T-helper 2 cell treated with Interferon-gamma antibody and Interleukin-4, amounts not matched to agents 100 ng/mL and 5 ng/mL, for 36 hours (primary cell): ENCODE data around the gene CELF4. TPM values are rescaled to one million over a fixed set of nuclear protein-coding genes. Genes with fewer than 3 reads are reported as not detected.
"Not testable (repeated sequence)": the region's sequence is repeated elsewhere in the genome, so short reads cannot be mapped to it uniquely, and the experiment has no call there.

ENCODE experiments used
- intact Hi-C: fragments of 100-400 bp; cut with micrococcal nuclease; formaldehyde crosslinking; loops from one replicate; pipeline ENCODE4 v1.15.1; 2023
- total RNA-seq: library from RNA; stranded (reverse); gene quantifications from 2 replicates; pipeline ENCODE4 v1.2.3, GENCODE V29; 2022

The CELF4 gene
- total RNA-seq, 1 donor from 2014 or later, result not detected

DNA sequence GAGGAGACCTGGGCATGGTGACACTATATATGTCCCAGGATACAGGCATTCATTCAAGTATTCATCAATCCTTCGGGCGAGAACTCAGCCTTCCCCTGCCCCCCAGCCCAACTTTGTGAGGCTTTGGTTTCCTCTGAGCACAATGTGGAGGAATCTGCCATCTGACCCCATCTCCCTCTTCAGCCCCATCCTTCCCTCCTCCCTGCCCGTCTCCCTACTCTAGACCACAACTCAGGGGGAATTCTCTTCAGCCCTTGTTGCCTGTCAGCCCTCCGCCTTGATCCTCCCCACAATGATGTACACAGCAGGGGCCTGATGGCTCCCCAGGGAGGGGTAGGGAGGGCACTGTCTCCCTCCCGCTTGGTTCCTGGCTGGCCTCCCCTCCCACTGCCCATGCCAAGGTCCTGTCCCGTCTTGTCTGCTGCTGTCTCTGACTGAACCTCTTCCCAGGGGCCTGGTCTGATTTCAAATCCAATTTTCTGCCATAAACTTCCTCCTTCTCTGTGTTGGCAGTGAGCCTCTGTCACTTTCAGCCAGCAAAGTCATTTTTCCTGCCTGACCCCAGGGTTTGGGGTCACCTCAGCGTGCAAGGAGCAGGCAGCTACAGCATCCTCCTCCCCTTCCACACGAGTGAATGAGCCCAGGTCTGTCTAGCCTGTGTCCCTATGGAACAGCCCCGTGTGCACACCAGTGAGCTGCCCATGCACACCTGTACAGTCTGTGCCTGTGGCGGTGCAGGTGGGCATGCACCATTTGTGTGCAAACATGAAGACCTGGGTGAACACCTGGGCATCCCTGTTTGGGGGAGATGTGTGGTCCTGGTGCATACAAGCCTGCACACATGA is 197.3 kb downstream of the CELF4 start:
- intact Hi-C loops, result no loop called here

- intact Hi-C loops, result no loop called here
These were observed 201.4 kb downstream of the CELF4 start for GRCh38 chr18:37364237-37364636.

GRCh38 chr18:37362158-37362890 is 203.3 kb downstream of the CELF4 start:
- intact Hi-C loops, result no loop called here

DNA sequence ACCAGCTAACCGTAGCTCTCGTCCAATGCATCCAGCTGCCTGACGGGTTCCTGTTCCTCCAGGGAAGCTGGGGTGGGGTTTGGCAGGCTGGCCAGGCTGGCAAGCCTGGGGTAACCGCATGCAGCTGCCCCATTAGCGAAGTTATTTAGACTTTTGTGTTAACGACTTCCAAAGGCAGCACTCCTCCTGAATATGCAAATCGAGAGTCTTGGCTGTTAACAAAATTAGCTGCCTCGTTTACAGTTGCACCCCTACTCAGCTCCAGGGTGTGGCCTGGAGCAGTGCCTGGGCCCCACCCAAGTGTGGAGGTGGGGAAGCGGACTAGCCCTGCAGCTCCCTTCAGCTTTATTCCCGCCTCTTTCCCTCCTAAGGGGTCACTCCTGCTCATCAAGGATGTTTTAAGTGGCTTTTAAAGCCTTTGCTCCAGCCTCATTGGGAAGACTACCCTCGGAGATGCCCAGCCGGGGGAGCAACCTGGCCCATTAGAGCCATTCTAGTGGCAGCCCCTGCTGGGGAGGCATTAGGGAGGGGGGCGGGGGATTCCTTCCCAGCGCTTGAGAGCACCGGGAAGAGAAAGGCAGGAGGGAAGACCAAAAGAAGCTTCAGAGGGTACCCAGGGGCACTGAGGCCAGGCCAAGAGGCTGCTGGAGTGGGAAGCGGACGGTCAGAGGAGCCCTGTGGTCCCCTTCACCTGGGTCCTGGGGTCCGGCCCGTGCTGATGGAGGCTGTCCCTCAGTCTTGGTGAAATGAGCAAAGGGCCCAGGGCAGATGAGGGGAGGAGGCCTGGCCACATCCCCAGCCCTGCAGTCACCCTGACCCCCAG is 204.1 kb downstream of the CELF4 start:
- intact Hi-C loops, result no loop called here

- intact Hi-C loops, result not testable (repeated sequence)
These were observed 207.5 kb downstream of the CELF4 start for GRCh38 chr18:37358061-37358460.

GRCh38 chr18:37355772-37356171 is 209.8 kb downstream of the CELF4 start:
- intact Hi-C loops, result no loop called here

GRCh38 chr18:37351110-37351509 is 214.5 kb downstream of the CELF4 start:
- intact Hi-C loops, result no loop called here

DNA sequence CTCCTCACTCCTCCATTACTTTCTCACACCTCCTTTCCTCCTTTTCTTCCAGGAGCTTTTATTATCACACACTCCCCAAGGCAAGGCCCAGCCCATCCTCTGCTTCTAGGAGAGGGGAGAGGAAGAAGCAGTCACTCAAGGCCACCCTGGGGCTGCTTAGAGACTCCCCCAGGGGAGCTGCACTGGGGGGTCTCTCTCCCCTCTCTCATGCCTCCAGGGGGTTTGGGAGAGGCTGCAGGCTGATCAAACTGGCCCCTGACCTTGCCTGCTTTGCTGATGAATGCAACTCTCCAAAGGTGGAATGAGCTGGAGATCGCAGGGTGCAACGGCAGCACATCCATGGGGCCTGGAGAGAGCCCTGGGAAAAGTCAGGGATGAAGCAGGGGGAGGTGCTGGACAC is 216.9 kb downstream of the CELF4 start:
- intact Hi-C loops, result no loop called here

GRCh38 chr18:37346048-37346447 is 219.6 kb downstream of the CELF4 start:
- intact Hi-C loops, result no loop called here

GRCh38 chr18:37343542-37343851 is 222.1 kb downstream of the CELF4 start:
- intact Hi-C loops, result no loop called here

DNA sequence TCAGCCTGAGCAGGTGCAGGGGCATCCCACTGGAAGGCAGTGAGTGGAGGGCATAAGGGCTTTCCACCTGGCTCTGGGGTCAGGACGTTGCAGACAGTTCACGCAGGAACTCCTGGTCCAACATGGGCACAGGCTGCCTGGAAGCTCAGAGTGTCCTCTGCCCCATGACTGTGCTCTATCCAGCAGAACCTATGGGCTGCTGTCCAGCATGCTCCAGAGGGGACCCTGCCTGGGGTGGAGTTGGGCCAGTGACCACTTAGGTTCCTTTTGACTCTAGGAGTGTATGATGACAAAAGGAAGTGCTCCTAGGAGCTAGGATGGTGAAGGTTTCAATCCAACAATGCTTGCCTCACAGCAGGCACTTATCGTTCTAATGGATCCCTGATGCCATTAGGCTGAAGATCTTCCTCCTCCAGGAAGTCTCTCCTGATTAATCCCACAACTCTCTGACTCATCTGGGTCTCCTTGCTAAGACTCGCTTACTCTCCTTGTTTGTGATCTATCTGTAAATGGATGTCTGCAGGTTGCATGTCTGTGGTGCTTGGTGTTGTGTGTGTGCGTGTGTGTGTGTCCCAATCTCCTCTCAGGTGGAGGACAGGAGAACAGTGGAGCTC is 224.0 kb downstream of the CELF4 start:
- intact Hi-C loops, result no loop called here

GRCh38 chr18:37341016-37341415 is 224.6 kb downstream of the CELF4 start:
- intact Hi-C loops, result no loop called here

DNA sequence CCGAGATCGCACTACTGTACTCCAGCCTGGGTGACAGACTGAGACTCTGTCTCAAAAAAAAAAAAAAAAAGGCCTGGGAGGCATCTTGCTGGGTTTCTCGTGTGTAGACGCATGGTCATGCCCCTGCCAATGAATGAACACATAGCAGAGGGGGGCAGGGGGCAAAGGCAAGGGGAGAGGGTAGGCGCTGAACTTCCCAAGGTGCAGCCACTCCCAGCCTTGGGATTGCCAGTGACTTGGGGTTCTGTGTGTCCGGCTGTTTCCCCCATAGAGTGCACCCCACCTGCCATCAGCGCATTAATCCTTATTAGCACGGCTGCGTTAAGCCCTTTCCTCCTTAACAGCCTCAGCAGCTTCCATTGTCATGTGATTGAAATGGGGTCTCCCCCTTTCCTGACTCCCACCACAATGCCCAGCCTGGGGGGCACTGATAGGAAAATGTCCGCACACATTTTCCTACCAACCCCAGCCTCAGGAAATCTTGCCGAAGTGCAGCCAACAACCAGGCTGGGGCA is 225.8 kb downstream of the CELF4 start:
- intact Hi-C loops, result no loop called here

DNA sequence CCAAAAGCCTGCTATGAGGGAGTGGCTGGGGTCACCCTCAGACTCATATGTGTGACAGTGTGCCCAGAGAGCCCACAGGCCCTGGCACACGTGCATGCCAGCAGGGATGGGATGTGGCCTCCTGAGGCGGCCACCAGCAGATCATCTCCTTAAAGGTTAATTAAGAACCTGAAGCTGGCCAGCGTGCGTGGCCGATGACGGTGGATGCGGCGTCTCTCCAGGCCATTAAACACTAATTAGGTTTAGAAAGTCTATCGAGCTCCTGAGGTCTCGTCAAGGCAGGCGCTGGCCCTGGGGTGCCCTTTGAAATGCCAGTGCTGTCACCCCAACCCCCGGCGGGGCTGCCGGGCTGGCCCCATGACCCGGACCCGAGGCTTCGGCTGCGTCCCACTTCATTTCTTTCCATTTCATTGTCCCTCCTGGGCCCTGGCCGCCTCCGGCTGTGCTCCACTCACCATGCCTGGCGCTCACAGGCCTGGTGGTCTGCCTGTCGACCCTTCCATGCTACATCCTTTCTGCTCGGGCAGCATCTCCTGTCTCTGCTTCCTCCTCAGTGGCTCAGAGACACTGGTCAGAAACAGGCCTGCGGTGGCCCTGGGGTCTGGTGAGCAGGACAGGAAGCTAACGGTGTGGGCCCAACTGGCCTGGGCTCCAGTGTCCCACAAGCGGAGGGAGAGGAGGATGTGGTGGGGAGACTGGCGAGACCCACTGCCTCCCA is 228.9 kb downstream of the CELF4 start:
- intact Hi-C loops, result no loop called here

- intact Hi-C loops, result no loop called here
These were observed 230.2 kb downstream of the CELF4 start for GRCh38 chr18:37335409-37335736.

DNA sequence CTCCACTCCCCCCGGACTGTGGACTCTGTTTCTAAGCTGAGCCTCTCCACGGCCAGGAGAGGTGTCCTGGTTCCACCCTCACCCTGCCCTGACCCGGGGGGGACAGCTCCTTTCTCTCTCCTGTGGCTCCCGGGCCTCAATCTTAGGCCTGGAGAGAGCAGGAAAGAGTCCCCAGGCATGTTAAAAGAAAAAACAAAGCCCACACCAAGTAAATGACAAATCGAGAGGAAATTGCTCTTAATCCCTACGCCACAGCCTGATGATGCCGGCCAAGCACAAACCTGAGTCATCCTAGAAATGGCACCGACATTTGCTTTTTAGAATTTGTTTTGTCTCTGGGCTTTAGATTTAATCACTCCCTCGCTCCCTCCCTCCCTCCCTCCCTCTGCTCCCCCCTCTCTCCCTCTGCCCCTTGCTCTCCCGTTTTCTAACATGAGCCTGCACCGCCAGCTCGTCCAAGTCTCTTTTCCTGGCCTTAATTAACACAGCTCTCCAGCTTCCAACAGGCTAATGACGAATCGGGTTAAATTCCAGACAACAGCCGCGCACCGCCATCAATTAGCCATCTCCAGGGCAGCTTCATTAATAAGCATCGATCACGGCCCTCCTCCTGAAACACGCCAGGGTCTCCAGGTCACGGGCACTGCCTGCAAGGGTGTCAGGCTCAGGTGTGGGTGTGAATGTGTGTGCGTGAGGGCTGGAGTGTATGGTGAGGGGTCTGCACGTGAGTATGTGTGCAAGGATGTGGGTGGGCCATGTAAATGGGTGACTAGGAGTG is 230.8 kb downstream of the CELF4 start:
- intact Hi-C loops, result no loop called here

- intact Hi-C loops, result no loop called here
These were observed 232.8 kb downstream of the CELF4 start for GRCh38 chr18:37332628-37333420.

GRCh38 chr18:37332219-37332618 is 233.4 kb downstream of the CELF4 start:
- intact Hi-C loops, result no loop called here

GRCh38 chr18:37330173-37330572 is 235.4 kb downstream of the CELF4 start:
- intact Hi-C loops, result no loop called here
